ENCODE data around the gene KRI1.

GRCh38 chr19:10612499-10613119 lies 46.8 kb upstream of the KRI1 start:
- TF ChIP-seq CTCF (IDR thresholded peaks at IDR 0.05) (no peak), POLR2AphosphoS5 (IDR thresholded peaks at IDR 0.05; ENCODE audit: insufficient read depth in 1 of 2, low read depth in 1 of 2) (no peak)
